ENCODE results near the gene UTS2R. TPM values are rescaled to one million over a fixed set of nuclear protein-coding genes. Genes with fewer than 3 reads are reported as not detected.

The UTS2R gene
- polyA plus RNA-seq, 1 donor = 0.04 TPM

DNA sequence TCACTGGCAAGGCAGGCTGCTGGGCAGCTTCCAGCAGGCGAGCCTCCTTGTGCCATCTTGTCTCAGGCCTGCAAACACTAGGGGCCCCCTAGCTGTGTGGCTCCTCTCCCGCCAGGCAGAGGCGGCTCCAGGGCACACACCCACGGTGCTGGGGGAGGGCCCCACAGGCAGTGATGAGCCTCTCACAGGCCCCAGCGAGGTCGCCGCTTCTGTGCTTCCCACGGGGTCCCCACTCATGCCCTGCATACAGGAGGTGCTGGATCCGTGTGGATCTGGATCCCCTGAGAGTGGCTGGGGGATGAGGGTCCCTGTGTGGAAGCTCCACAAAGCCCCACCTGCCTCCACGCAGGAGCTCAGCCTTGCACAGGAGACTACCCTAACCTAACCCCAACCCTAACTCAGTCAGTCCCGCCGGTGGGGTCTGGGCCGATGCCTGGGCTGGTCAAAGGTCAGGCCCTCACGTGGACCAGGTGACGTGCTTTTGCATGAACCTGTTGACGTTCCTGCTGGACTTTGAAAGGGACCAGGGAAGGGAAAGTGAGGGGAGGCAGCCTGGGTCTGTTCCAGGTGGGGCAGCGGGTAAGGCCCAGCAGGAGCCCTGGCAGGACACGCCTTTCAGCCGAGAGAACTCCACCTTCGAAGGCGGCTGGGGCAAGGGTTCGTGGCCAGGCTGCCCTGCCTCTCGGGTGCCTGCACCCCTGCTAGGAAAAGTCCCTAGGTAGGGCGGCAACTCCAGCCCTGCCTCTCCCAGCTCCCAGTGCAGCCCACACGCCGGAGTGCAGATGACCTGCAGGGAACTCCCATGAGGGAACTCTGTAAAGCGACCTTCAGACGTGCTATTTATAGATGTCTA is 43.2 kb upstream of the UTS2R start:
- peak overlapping the region; percentile 67 for H3K27ac ChIP-seq (ENCODE audit: low read length)
- no peak overlapping the region for H3K4me3 ChIP-seq (ENCODE audit: low read length)
- peaks cover 46% of the 10 kb centered on the region for H3K4me1 ChIP-seq (ENCODE audit: control insufficient read depth, insufficient read depth, low read length)
- no peaks in the 10 kb centered on the region for H3K36me3 ChIP-seq (ENCODE audit: control insufficient read depth, insufficient read depth, low read length)
- H3K9me3 ChIP-seq (ENCODE audit: control insufficient read depth, low read depth, low read length) = peaks cover 13% of the 10 kb centered on the region
- peak; percentile 92 to 96 for DNase-seq
- H3K27me3 ChIP-seq (ENCODE audit: control insufficient read depth, insufficient read depth, low read length) = peaks cover 14% of the 10 kb centered on the region
- WGBS (ENCODE audit: insufficient coverage, low lambda C conversion rate) = no CpG with 5 or more reads among the region's 28 CpGs

- WGBS (ENCODE audit: insufficient coverage, low lambda C conversion rate) = no CpG with 5 or more reads among the region's 15 CpGs
- H3K27me3 ChIP-seq (ENCODE audit: control insufficient read depth, insufficient read depth, low read length) = peaks cover 19% of the 10 kb centered on the region
- no peaks in the 10 kb centered on the region for H3K36me3 ChIP-seq (ENCODE audit: control insufficient read depth, insufficient read depth, low read length)
- peaks cover 50% of the 10 kb centered on the region for H3K4me1 ChIP-seq (ENCODE audit: control insufficient read depth, insufficient read depth, low read length)
- no peak for DNase-seq
- peaks cover 14% of the 10 kb centered on the region for H3K9me3 ChIP-seq (ENCODE audit: control insufficient read depth, low read depth, low read length)
- H3K4me3 ChIP-seq (ENCODE audit: low read length) = no peak overlapping the region
- H3K27ac ChIP-seq (ENCODE audit: low read length) = peak overlapping the region; percentile 67
These were observed 42.5 kb upstream of the UTS2R start for GRCh38 chr17:82328994-82329507.

DNA sequence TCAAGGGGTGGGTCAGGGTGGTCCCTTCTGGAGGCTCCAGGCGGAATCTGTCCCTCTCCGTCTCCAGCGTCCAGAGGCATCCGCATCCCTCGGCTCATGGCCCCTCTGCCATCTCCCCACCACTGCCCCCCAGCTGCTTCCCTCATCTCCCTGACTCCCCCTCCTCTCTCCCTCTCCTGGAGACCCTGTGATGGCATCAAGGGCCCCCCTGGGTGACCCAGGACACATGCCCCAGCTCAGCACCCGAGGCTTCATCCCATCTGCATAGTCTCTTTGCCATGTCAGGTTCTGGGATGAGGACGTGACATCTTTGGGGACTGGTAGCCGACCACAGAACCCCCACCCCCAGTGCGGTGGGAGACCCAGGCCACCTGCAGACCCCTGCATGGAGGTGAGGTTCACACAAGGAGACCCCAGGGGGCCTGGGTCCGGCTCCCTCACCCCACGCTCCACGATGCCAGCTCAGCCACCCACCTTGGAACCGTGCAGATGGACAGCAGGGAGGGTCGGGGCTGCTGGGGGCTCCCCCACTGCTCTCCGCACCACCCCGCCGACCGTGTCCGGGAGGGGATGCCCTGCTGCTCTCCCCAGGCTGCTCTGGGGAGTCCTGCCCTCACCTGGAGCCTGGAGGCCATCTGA is 41.8 kb upstream of the UTS2R start:
- Histone ChIP-seq H3K27me3 (ENCODE audit: control insufficient read depth, insufficient read depth, low read length) (peaks cover 26% of the 10 kb centered on the region), H3K4me3 (ENCODE audit: low read length) (no peak overlapping the region), H3K4me1 (ENCODE audit: control insufficient read depth, insufficient read depth, low read length) (peaks cover 58% of the 10 kb centered on the region), H3K36me3 (ENCODE audit: control insufficient read depth, insufficient read depth, low read length) (no peaks in the 10 kb centered on the region), H3K27ac (ENCODE audit: low read length) (no peak overlapping the region), H3K9me3 (ENCODE audit: control insufficient read depth, low read depth, low read length) (peaks cover 18% of the 10 kb centered on the region)
- DNase-seq = no peak
- no CpG with 5 or more reads among the region's 19 CpGs for WGBS (ENCODE audit: insufficient coverage, low lambda C conversion rate)

DNA sequence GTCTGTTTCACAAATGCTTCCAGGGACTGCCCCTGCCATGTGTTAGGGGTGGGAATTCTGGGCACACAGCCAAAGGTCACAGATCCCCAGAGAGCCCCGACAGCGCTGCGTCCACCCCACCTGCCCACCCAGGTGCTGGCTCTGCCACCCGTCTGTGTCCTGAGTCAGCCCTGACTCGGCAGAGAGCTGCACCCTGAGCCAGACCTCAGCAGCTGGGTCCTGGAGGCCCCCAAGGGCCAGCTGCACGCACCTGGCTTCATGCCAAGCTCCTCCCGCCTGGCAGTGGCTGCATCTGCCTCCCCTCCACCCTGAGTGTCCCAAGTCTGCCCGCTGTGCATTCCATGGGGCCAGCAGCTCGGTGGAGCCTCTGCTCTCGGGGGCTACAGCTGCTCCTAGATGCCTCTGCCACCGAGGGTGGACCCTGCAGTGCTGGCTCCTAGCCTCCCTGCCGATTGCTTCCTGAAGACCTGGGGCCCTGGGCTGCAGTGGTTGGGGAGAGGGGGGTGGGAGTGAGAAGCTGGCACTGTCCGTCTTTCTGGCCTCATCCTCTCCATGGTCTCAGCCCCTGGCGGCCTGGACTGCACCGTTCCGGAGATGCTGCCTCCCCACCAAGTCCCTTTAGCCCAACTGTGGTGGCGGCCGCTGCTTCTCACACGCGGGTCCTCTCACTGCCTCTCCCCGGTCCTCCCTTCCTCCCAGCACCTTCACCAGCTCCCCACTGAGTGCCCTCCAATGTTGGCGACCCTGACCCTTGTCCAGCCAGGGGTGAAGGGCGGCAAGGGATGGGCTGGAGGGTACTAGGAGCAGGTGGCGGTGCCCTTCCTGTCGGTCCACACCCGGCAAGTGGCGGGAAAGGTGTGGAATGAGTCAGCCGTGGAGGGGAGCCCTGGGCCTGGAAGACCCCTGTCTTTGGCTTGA is 41.0 kb upstream of the UTS2R start:
- H3K4me1 ChIP-seq (ENCODE audit: control insufficient read depth, insufficient read depth, low read length) = peaks cover 63% of the 10 kb centered on the region
- H3K4me3 ChIP-seq (ENCODE audit: low read length) = no peak overlapping the region
- H3K9me3 ChIP-seq (ENCODE audit: control insufficient read depth, low read depth, low read length) = peaks cover 18% of the 10 kb centered on the region
- H3K36me3 ChIP-seq (ENCODE audit: control insufficient read depth, insufficient read depth, low read length) = no peaks in the 10 kb centered on the region
- H3K27ac ChIP-seq (ENCODE audit: low read length) = no peak overlapping the region
- no CpG with 5 or more reads among the region's 28 CpGs for WGBS (ENCODE audit: insufficient coverage, low lambda C conversion rate)
- DNase-seq = peak; percentile 89 to 92
- H3K27me3 ChIP-seq (ENCODE audit: control insufficient read depth, insufficient read depth, low read length) = peaks cover 28% of the 10 kb centered on the region

DNA sequence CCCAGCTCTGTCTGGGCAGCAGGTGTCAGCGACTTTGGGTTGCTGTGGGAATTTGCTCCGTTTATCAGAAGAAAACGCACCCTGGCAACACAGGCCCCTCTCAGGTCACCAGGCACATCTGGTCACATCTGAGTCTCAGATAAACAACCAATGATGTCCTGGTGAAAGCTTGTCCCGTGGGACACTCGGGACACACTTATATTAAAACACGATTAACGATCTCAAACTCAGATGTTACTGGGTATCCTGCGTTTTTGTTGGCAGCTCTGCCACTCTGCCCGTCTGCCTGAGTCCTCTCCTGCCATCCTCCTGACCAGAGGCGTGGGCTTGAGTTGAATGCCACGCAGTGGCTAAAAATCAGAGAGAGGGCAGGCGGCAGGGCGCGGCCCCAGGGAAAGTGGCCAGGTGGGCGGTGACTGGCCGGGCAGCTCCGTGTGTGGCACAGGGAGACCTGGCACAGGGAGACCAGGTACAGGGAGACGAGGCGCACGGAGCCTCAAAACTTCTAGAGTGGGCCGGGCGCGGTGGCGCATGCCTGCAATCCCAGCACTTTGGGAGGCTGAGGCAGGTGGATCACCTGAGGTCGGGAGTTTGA is 40.1 kb upstream of the UTS2R start:
- Histone ChIP-seq H3K4me1 (ENCODE audit: control insufficient read depth, insufficient read depth, low read length) (peaks cover 63% of the 10 kb centered on the region), H3K27ac (ENCODE audit: low read length) (no peak overlapping the region), H3K4me3 (ENCODE audit: low read length) (no peak overlapping the region), H3K9me3 (ENCODE audit: control insufficient read depth, low read depth, low read length) (peaks cover 18% of the 10 kb centered on the region), H3K36me3 (ENCODE audit: control insufficient read depth, insufficient read depth, low read length) (no peaks in the 10 kb centered on the region), H3K27me3 (ENCODE audit: control insufficient read depth, insufficient read depth, low read length) (peaks cover 28% of the 10 kb centered on the region)
- WGBS (ENCODE audit: insufficient coverage, low lambda C conversion rate) = 94% methylated on average over 7 of the region's 25 CpGs
- DNase-seq = no peak

DNA sequence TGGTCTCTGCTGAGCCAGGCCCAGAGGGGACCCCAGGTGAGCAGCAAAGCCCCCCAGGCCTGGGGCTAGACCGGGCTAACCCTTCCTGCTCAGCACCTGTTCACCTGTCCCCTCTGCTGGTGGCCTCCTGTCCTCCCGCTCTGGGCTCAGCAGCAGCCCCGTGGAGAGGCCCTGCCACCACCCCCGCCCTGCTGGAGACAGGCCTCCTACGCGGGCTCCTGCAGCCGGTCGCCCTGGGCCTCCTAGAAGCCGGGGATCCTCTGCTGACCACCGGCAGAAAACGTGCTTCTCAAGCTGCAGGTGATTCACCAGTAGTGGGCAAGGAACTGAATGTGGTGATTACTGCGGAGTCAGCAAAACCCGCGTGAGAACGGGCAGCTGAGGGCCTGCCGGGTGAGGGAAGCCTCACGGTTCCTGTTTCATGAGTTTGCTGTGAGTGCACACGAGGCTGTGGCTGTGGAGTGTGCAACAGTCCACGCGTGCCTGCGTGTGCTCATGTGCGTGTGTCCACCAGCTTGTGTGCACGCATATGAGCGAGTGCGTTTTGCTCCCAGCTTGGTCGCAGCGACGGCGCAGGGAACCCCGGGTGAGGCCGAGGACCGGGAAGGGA is 38.8 kb upstream of the UTS2R start:
- H3K27me3 ChIP-seq (ENCODE audit: control insufficient read depth, insufficient read depth, low read length) = peaks cover 32% of the 10 kb centered on the region
- H3K27ac ChIP-seq (ENCODE audit: low read length) = no peak overlapping the region
- no CpG with 5 or more reads among the region's 32 CpGs for WGBS (ENCODE audit: insufficient coverage, low lambda C conversion rate)
- DNase-seq = peak; percentile 53 to 72
- H3K4me1 ChIP-seq (ENCODE audit: control insufficient read depth, insufficient read depth, low read length) = peaks cover 63% of the 10 kb centered on the region
- H3K36me3 ChIP-seq (ENCODE audit: control insufficient read depth, insufficient read depth, low read length) = no peaks in the 10 kb centered on the region
- H3K4me3 ChIP-seq (ENCODE audit: low read length) = peak overlapping the region; percentile 51
- peaks cover 18% of the 10 kb centered on the region for H3K9me3 ChIP-seq (ENCODE audit: control insufficient read depth, low read depth, low read length)

DNA sequence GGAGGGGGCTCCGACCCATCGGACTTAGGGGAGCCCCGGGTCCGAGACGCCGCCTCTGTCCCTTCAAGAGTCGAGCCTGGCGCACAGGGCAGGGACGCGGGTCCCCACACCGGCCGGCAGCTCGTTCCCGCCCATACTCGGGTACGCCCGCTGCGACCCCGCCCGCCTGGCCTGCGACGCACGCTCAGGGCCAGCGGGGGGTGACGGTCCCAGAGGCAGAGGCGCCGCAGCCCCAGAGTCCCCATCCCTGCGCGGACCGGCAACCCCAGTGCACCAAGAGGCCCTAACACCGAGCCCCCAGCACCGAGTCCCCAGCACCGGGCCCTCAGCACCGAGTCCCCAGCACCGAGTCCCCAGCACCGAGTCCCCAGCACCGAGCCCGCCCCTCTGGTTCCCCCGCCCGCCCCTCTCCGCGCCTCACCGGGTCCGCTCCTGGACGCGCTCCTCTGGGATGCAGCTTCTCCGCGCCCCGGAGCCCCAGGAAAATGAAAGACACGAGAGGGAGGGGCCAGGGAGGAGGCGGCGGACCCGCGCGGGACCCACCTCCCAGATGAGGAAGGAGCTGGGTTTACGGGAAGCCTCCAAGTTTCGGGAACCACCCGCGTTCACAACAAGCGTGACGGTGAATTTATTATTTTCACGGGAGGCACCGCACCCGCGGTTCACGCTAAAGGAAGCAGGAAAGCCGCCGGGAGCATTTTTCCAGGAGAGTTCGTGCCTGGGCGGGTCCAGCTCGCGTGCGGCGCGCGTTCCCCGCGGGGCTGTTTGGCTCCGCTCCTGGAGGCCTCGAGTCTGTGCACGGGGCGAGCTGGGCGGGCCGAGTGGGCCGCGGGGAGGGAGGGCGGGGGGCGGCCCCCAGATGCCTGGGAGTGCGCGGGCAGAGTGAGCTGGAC is 38.0 kb upstream of the UTS2R start, which contains the start of gene SECTM1:
Gene SECTM1, minus strand, starts transcription at position 488 of the 893 bp plus-strand sequence. CDS start 6,526 bp downstream, outside the sequence.
- H3K4me3 ChIP-seq (ENCODE audit: low read length) = peak within 1 kb of the TSS; percentile 51
- WGBS (ENCODE audit: insufficient coverage, low lambda C conversion rate) = no CpG with 5 or more reads among the region's 90 CpGs

DNA sequence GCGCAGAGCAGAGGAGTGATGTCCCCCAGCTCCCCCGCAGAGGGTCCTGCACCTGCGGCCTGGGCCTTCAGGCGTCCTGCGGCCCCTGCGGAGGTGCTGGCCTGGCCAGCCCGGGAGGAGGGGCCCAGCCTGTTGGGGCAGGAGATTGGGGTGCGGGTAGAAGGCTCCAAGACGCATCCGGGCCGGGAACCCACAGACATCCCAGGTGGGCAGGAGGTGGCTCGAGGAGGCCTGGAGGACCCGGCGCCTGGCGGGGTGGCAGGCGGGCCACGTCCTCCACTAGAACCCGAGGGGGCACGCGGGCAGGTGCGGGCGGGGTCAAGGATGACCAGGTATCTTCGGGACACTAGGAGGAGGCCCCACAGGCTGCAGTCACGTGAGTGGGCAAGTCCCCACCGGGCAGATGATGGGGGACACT is 37.4 kb upstream of the UTS2R start:
- WGBS (ENCODE audit: insufficient coverage, low lambda C conversion rate) = no CpG with 5 or more reads among the region's 25 CpGs
- no peak for DNase-seq
- Histone ChIP-seq H3K4me3 (ENCODE audit: low read length) (no peak overlapping the region), H3K4me1 (ENCODE audit: control insufficient read depth, insufficient read depth, low read length) (peaks cover 59% of the 10 kb centered on the region), H3K36me3 (ENCODE audit: control insufficient read depth, insufficient read depth, low read length) (no peaks in the 10 kb centered on the region), H3K27me3 (ENCODE audit: control insufficient read depth, insufficient read depth, low read length) (peaks cover 32% of the 10 kb centered on the region), H3K27ac (ENCODE audit: low read length) (no peak overlapping the region), H3K9me3 (ENCODE audit: control insufficient read depth, low read depth, low read length) (peaks cover 18% of the 10 kb centered on the region)

More for the DNA sequence above, 38.0 kb upstream of the UTS2R start, which contains the start of gene SECTM1:
- Histone ChIP-seq H3K9me3 (ENCODE audit: control insufficient read depth, low read depth, low read length) (peaks cover 18% of the 10 kb centered on the region), H3K36me3 (ENCODE audit: control insufficient read depth, insufficient read depth, low read length) (no peaks in the 10 kb centered on the region), H3K4me1 (ENCODE audit: control insufficient read depth, insufficient read depth, low read length) (peaks cover 60% of the 10 kb centered on the region), H3K27ac (ENCODE audit: low read length) (no peak within 1 kb of the TSS), H3K27me3 (ENCODE audit: control insufficient read depth, insufficient read depth, low read length) (peaks cover 32% of the 10 kb centered on the region)
- DNase-seq = peak in 1 of 2 donors; percentile 61
